ENCODE measurements around the gene WDR77. TPM values are rescaled to one million over a fixed set of nuclear protein-coding genes. Genes with fewer than 3 reads are reported as not detected.

WDR77 gene
- total RNA-seq (2014; rRNA removed; shearing (Covaris generic)) = 31.3 and 33.4 TPM in 2 replicates

DNA sequence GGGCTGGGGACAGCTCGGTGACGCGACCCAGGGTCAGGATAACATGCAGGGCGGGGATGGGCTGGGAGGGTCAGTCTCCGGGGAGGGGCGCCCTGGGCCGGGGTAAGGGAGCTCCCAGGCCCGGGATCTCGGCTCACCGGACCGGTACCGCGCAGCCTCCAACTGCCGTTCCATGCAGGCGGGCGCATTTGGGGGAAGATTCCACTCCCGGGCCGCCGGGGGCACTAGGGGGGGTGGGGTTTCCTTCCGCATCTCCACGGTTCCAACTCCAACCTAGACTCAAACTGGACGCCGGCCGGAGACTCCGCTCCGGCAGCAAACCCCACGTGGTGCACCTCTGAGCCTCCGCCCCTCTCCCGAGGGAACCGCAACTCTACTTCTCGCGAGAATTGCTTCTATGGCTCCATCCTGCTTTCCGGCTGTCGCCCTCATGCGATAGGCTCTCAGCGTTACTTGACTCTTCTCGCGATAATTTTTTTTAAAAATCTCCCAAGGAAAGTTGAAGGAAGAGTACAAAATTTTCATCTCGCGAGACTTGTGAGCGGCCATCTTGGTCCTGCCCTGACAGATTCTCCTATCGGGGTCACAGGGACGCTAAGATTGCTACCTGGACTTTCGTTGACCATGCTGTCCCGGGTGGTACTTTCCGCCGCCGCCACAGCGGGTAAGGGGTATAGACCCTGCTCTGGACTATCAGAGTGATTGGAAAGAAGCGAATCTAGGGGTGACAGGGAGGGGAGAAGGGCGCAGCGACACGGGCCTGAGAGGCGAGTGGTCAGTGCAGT is at the start of gene WDR77, which contains the start of gene ATP5PB:
TSS of gene WDR77 (minus strand) at position 339 of the 785 bp plus-strand sequence. CDS start at position 252, 87 bp downstream.
TSS of gene ATP5PB (plus strand) at position 547 of the 785 bp plus-strand sequence. CDS start at position 625, 78 bp downstream.

Small RNA genes lying within 50 kb of the gene (small RNA-seq; reads per million reads assigned to genes)
- gene RF00019 (not detected), gene RNU6-792P (not detected)

Other genes starting within 250 kb of the WDR77 start
- gene DENND2D, start 248.6 kb downstream of the WDR77 start, total RNA-seq (2014; rRNA removed; shearing (Covaris generic)) = not detected in 2 replicates
- gene CHI3L2, start 221.5 kb downstream of the WDR77 start, total RNA-seq (2014; rRNA removed; shearing (Covaris generic)) = 0.34 and 0.38 TPM in 2 replicates
- gene CHIA, start 158.4 kb downstream of the WDR77 start, total RNA-seq (2014; rRNA removed; shearing (Covaris generic)) = not detected in 2 replicates
- gene OVGP1, start 21.5 kb downstream of the WDR77 start, total RNA-seq (2014; rRNA removed; shearing (Covaris generic)) = 0.60 and 1.2 TPM in 2 replicates
- gene ATP5PB, start 208 bp upstream of the WDR77 start, total RNA-seq (2014; rRNA removed; shearing (Covaris generic)) = 361 and 417 TPM in 2 replicates
- not detected in 2 replicates for gene C1orf162, start 24.7 kb upstream of the WDR77 start, total RNA-seq (2014; rRNA removed; shearing (Covaris generic))
- gene ADORA3, start 54.4 kb upstream of the WDR77 start, total RNA-seq (2014; rRNA removed; shearing (Covaris generic)) = not detected in 2 replicates
- gene TMIGD3, start 54.4 kb upstream of the WDR77 start, total RNA-seq (2014; rRNA removed; shearing (Covaris generic)) = not detected in 2 replicates
- gene RAP1A, start 170.5 kb upstream of the WDR77 start, total RNA-seq (2014; rRNA removed; shearing (Covaris generic)) = 12.1 and 18.7 TPM in 2 replicates